Activated CD4-positive, alpha-beta T cell treated with anti-CD3 and anti-CD28 coated beads for 24 hours (primary cell): ENCODE data around the gene KDM7A.
"Not testable (repeated sequence)": the region's sequence is repeated elsewhere in the genome, so short reads cannot be mapped to it uniquely, and the experiment has no call there.

Source experiments
- DNase-seq, 2 donors: peaks; one replicate each; pipeline ENCODE4 v3.0.0-alpha.2; 2020; ENCODE audit warnings: low read depth in 2 of 2

The KDM7A gene

GRCh38 chr7:140160308-140160707 is 16.5 kb downstream of the KDM7A start:
- DNase-seq, result no peak

- DNase-seq, result no peak
Observed at GRCh38 chr7:140159497-140159896, 17.3 kb downstream of the KDM7A start.

GRCh38 chr7:140156460-140157080 is 20.2 kb downstream of the KDM7A start:
- no peak for DNase-seq

GRCh38 chr7:140155428-140155827 is 21.4 kb downstream of the KDM7A start:
- DNase-seq, result no peak

GRCh38 chr7:140153666-140154161 is 23.1 kb downstream of the KDM7A start:
- no peak for DNase-seq

GRCh38 chr7:140146574-140146973 is 30.2 kb downstream of the KDM7A start:
- DNase-seq, result no peak

- DNase-seq, result no peak
Observed at GRCh38 chr7:140145709-140146108, 31.1 kb downstream of the KDM7A start.

GRCh38 chr7:140144821-140145220 is 32.0 kb downstream of the KDM7A start:
- no peak for DNase-seq

- DNase-seq, result no peak
Observed at GRCh38 chr7:140143997-140144396, 32.8 kb downstream of the KDM7A start.

GRCh38 chr7:140142031-140142430 is 34.8 kb downstream of the KDM7A start:
- no peak for DNase-seq

- DNase-seq, result no peak
Observed at GRCh38 chr7:140141256-140141655, 35.5 kb downstream of the KDM7A start.

- no peak for DNase-seq
Observed at GRCh38 chr7:140137078-140137477, 39.7 kb downstream of the KDM7A start.

GRCh38 chr7:140136073-140136472 is 40.7 kb downstream of the KDM7A start:
- DNase-seq, result no peak

- DNase-seq, result no peak
Observed at GRCh38 chr7:140134039-140134438, 42.7 kb downstream of the KDM7A start.

- DNase-seq, result no peak
Observed at GRCh38 chr7:140127360-140128127, 49.2 kb downstream of the KDM7A start.

GRCh38 chr7:140126435-140127034 is 50.2 kb downstream of the KDM7A start:
- DNase-seq, result no peak

- no peak for DNase-seq
Observed at GRCh38 chr7:140122965-140123364, 53.8 kb downstream of the KDM7A start.

- DNase-seq, result no peak
Observed at GRCh38 chr7:140121326-140121725, 55.5 kb downstream of the KDM7A start.

- DNase-seq, result not testable (repeated sequence)
Observed at GRCh38 chr7:140114817-140115216, 62.0 kb downstream of the KDM7A start.

GRCh38 chr7:140108777-140109176 is 68.0 kb downstream of the KDM7A start:
- DNase-seq, result not testable (repeated sequence)

- no peak for DNase-seq
Observed at GRCh38 chr7:140096459-140096858, 80.3 kb downstream of the KDM7A start.

GRCh38 chr7:140093375-140093774 is 83.4 kb downstream of the KDM7A start:
- DNase-seq, result no peak

GRCh38 chr7:140085447-140085846 is 91.3 kb downstream of the KDM7A start:
- DNase-seq, result no peak
